ENCODE data around the gene SP140. TPM values are rescaled to one million over a fixed set of nuclear protein-coding genes. Genes with fewer than 3 reads are reported as not detected.
A peak's percentile ranks its signal among the peaks of the same experiment; 100 is the strongest.

Gene SP140
- total RNA-seq, 1 experiment from 2014 or later: 2.6 TPM

- TF ChIP-seq CTCF (IDR thresholded peaks at IDR 0.05 in 2 of 3, conservative IDR thresholded peaks at IDR 0.05 in 1 of 3; ENCODE audit: borderline replicate concordance in 1 of 3, insufficient read depth in 1 of 3, low read depth in 2 of 3, low read length in 2 of 3): no peak
- peak; percentile 72 for TF ChIP-seq JUND (IDR thresholded peaks at IDR 0.05)
- no peak for TF ChIP-seq ATF3 (IDR thresholded peaks at IDR 0.05)
- peak; percentile 67; the same call in 1 of the 2 replicates for TF ChIP-seq FOSL1 (IDR thresholded peaks at IDR 0.05; ENCODE audit: low read depth)
- peak; percentile 78; the same call in 1 of the 2 replicates for TF ChIP-seq SIN3A (IDR thresholded peaks at IDR 0.05; ENCODE audit: low read depth)
These were observed 101.2 kb downstream of the SP140 start, which contains the start of gene SP140L (continued) for GRCh38 chr2:230326453-230327417.

GRCh38 chr2:230327418-230328154, 102.0 kb downstream of the SP140 start:
- Histone ChIP-seq H3K27ac (ENCODE audit: low read depth, low read length) (peak overlapping the region; percentile 49), H3K36me3 (ENCODE audit: control insufficient read depth in 1 of 2, insufficient read depth in 2 of 2, low read length in 2 of 2) (no peaks in the 10 kb centered on the region), H2AFZ (ENCODE audit: low read depth, low read length, poor library complexity, severe bottlenecking) (peak overlapping the region; percentile 30), H4K20me1 (ENCODE audit: insufficient read depth) (no peaks in the 10 kb centered on the region), H3K4me2 (ENCODE audit: low read length) (peak overlapping the region; percentile 91), H3K9me3 (ENCODE audit: control insufficient read depth in 1 of 2, insufficient read depth in 1 of 2, low read depth in 1 of 2, low read length in 2 of 2) (no peaks in the 10 kb centered on the region), H3K4me3 (replicated peaks in 1 of 2; ENCODE audit: low read depth in 1 of 2, low read length in 2 of 2) (peak overlapping the region; percentile 46 to 74), H3K27me3 (ENCODE audit: insufficient read depth, low read length) (no peaks in the 10 kb centered on the region), H3K9ac (ENCODE audit: low read length) (peak overlapping the region; percentile 71), H3K4me1 (ENCODE audit: control insufficient read depth in 1 of 2, insufficient read depth in 2 of 2, low read length in 2 of 2) (peaks cover 3 to 37% of the 10 kb centered on the region in 2 experiments; a peak in 3 of 4 replicates), H3K79me2 (ENCODE audit: insufficient read depth, low read length) (peaks cover 22% of the 10 kb centered on the region), H3K9me2 (ENCODE audit: insufficient read depth) (no peaks in the 10 kb centered on the region)
- intact Hi-C loops (cut with micrococcal nuclease): no loop called here
- ATAC-seq (peak; percentile 5; the same call in 1 of the 2 replicates), DNase-seq (ENCODE audit: low read depth, low spot score) (no peak)
- TF ChIP-seq SIN3A (IDR thresholded peaks at IDR 0.05; ENCODE audit: low read depth) (0 out of 2 replicates have a peak, but pooled peaks have one; percentile 18), EGR1 (IDR thresholded peaks at IDR 0.05; ENCODE audit: low read depth) (no peak), ZFX (IDR thresholded peaks at IDR 0.05) (peak; percentile 48; the same call in 1 of the 2 replicates), ZBTB33 (IDR thresholded peaks at IDR 0.05; ENCODE audit: extremely low read depth, insufficient replicate concordance, low read length) (no peak), YY1 (IDR thresholded peaks at IDR 0.05; ENCODE audit: extremely low read depth, insufficient replicate concordance, low read depth, low read length) (no peak)
- ChIA-PET RAD21 (ENCODE audit: low non-redundant PET in 1 of 2, low total read pairs in 2 of 2, uncharacterized antibody in 2 of 2, unreplicated experiment in 2 of 2) (no interaction called here), POLR2A (interaction anchor here (0.7 to 1.1 kb wide), 3 partner anchors 8 to 88 kb away, joined by 4 to 5 read pairs (median 5); no protein-coding TSS in a partner anchor), CTCF (no interaction called here)
- BruUV-seq (replicated peaks): TSS peak; percentile 58
